HCT116 (cell line): ENCODE results near the gene PPFIBP1. TPM values are rescaled to one million over a fixed set of nuclear protein-coding genes. Genes with fewer than 3 reads are reported as not detected.
A peak's percentile ranks its signal among the peaks of the same experiment; 100 is the strongest.

Experiments
- ATAC-seq: fragments of 200-7000 bp; cut with Tn5 transposase; 2 replicates; pipeline ENCODE4 v1.9.1; 2020; ENCODE audit warnings: mild to moderate bottlenecking, moderate library complexity
- BruUV-seq: library from RNA; stranded (reverse); fragments of 400-500 nt; replicated peaks from 2 replicates; lab custom pipeline; 2021; lab: Mats Ljungman, UMichigan
- CTCF ChIA-PET: fragments of 300-600 bp; sonication (Branson Sonifier 250); formaldehyde crosslinking; loops from one replicate; lab custom pipeline; 2021; ENCODE audit warnings: antibody characterized with exemption; lab: Charles Lee
- POLR2A ChIA-PET: fragments of 300-600, 350-600 bp; sonication (Branson Sonifier 250); formaldehyde crosslinking; loops from one replicate; lab custom pipeline; 2021; ENCODE audit warnings: antibody characterized with exemption; lab: Charles Lee
- RAD21 ChIA-PET, 2 experiments: fragments of 300-600 bp; sonication (Branson Sonifier 250); formaldehyde crosslinking; loops; one replicate each; lab custom pipeline; 2023; ENCODE audit warnings: low total read pairs in 2 of 2; ENCODE audit not compliant: uncharacterized antibody in 2 of 2, unreplicated experiment in 2 of 2, low non-redundant PET in 1 of 2; lab: Charles Lee
- DNase-seq: peaks from one replicate; pipeline ENCODE4 v3.0.0-alpha.2; 2010; ENCODE audit warnings: low read depth, low spot score
- H2AFZ ChIP-seq: fragments of 200-600 bp; shearing (Covaris generic), sonication (generic); 2 replicates; pipeline ENCODE4 v1.6.1; 2017; ENCODE audit warnings: low read depth, mixed run types, mixed read lengths, antibody characterized with exemption, low read length; ENCODE audit not compliant: poor library complexity, severe bottlenecking
- H3K27ac ChIP-seq: 2 replicates; pipeline ENCODE4 v1.5.1; 2012; ENCODE audit warnings: low read depth, low read length
- H3K27me3 ChIP-seq: fragments of 200-600 bp; sonication (generic); 2 replicates; pipeline ENCODE4 v1.6.1; 2016; ENCODE audit warnings: mixed run types, low read length, mixed read lengths; ENCODE audit not compliant: insufficient read depth
- H3K36me3 ChIP-seq, 2 experiments: fragments of 200-500 bp in 1 of 2; fragments of 200-600 bp in 1 of 2; sonication (Bioruptor generic) in 1 of 2; sonication (generic) in 1 of 2; 2 replicates each; pipeline versions ENCODE4 v1.5.1 to v1.6.1; 2014 to 2016; ENCODE audit warnings: low read length in 2 of 2, inconsistent platforms in 1 of 2, mixed read lengths in 1 of 2, mixed run types in 1 of 2; ENCODE audit not compliant: insufficient read depth in 2 of 2, control insufficient read depth in 1 of 2
- H3K4me1 ChIP-seq, 2 experiments: fragments of 200-600 bp in 1 of 2; sonication (generic) in 1 of 2; 2 replicates each; pipeline versions ENCODE4 v1.5.1 to v1.6.1; 2012 to 2017; ENCODE audit warnings: low read length in 2 of 2, inconsistent platforms in 1 of 2, mild to moderate bottlenecking in 1 of 2, mixed read lengths in 1 of 2, mixed run types in 1 of 2, moderate library complexity in 1 of 2; ENCODE audit not compliant: insufficient read depth in 2 of 2, control insufficient read depth in 1 of 2
- H3K4me2 ChIP-seq: fragments of 200-600 bp; sonication (generic); 2 replicates; pipeline ENCODE4 v1.6.1; 2017; ENCODE audit warnings: mixed run types, low read length, mixed read lengths
- H3K4me3 ChIP-seq, 2 experiments: fragments of 200-600 bp in 1 of 2; sonication (generic) in 1 of 2; replicated peaks in 1 of 2; 2 replicates each; pipeline ENCODE4 v1.5.1; 2011 to 2016; ENCODE audit warnings: low read length in 2 of 2, control low read depth in 1 of 2, low read depth in 1 of 2, mild to moderate bottlenecking in 1 of 2, mixed read lengths in 1 of 2, mixed run types in 1 of 2
- H3K79me2 ChIP-seq: fragments of 200-600 bp; sonication (generic); 2 replicates; pipeline ENCODE4 v1.6.1; 2017; ENCODE audit warnings: mild to moderate bottlenecking, mixed run types, low read length, moderate library complexity, mixed read lengths; ENCODE audit not compliant: insufficient read depth
- H3K9ac ChIP-seq: fragments of 200-600 bp; sonication (generic); 2 replicates; pipeline ENCODE4 v1.6.1; 2016; ENCODE audit warnings: low read length, mixed read lengths
- H3K9me2 ChIP-seq: fragments of 200-600 bp; sonication (generic), shearing (Covaris generic); 2 replicates; pipeline ENCODE4 v1.6.1; 2017; ENCODE audit warnings: mixed run types, mild to moderate bottlenecking, moderate library complexity; ENCODE audit not compliant: insufficient read depth
- H3K9me3 ChIP-seq, 2 experiments: fragments of 200-500 bp in 1 of 2; fragments of 200-600 bp in 1 of 2; sonication (Bioruptor generic) in 1 of 2; sonication (generic) in 1 of 2; 2 replicates each; pipeline ENCODE4 v1.6.1; 2014 to 2017; ENCODE audit warnings: low read length in 2 of 2, mixed read lengths in 2 of 2, inconsistent platforms in 1 of 2, low read depth in 1 of 2, mild to moderate bottlenecking in 1 of 2, mixed run types in 1 of 2, moderate library complexity in 1 of 2; ENCODE audit not compliant: control insufficient read depth in 1 of 2, insufficient read depth in 1 of 2
- H4K20me1 ChIP-seq: fragments of 200-600 bp; sonication (generic), shearing (Covaris generic); 2 replicates; pipeline ENCODE4 v1.6.1; 2017; ENCODE audit warnings: mixed run types, mild to moderate bottlenecking, moderate library complexity; ENCODE audit not compliant: insufficient read depth
- ATF3 ChIP-seq: IDR thresholded peaks from 2 replicates; pipeline ENCODE4 v1.6.1; 2012
- CBX3 ChIP-seq: IDR thresholded peaks from 2 replicates; pipeline ENCODE4 v1.6.1; 2012; ENCODE audit warnings: low read depth
- CTCF ChIP-seq, 3 experiments: fragments of 200-600 bp in 1 of 3; sonication (generic) in 1 of 3; IDR thresholded peaks in 2 of 3; conservative IDR thresholded peaks in 1 of 3; 2 replicates each; pipeline ENCODE4 v1.5.1; 2012 to 2017; ENCODE audit warnings: low read depth in 2 of 3, low read length in 2 of 3, antibody characterized with exemption in 1 of 3, borderline replicate concordance in 1 of 3, control low read depth in 1 of 3, mild to moderate bottlenecking in 1 of 3, mixed read lengths in 1 of 3, mixed run types in 1 of 3, moderate library complexity in 1 of 3; ENCODE audit not compliant: insufficient read depth in 1 of 3
- EZH2 ChIP-seq: fragments of 200-600 bp; sonication (generic); IDR thresholded peaks from 2 replicates; pipeline ENCODE4 v1.6.1; 2017; ENCODE audit warnings: antibody characterized with exemption, mixed run types
- JUND ChIP-seq: IDR thresholded peaks from 2 replicates; pipeline ENCODE4 v1.6.1; 2012
- MAX ChIP-seq: IDR thresholded peaks from 2 replicates; pipeline ENCODE4 v1.6.1; 2012
- RAD21 ChIP-seq: IDR thresholded peaks from 2 replicates; pipeline ENCODE4 v1.6.1; 2012; ENCODE audit warnings: low read depth, mild to moderate bottlenecking
- SIN3A ChIP-seq: IDR thresholded peaks from 2 replicates; pipeline ENCODE4 v1.6.1; 2012; ENCODE audit warnings: low read depth
- SP1 ChIP-seq: IDR thresholded peaks from 2 replicates; pipeline ENCODE4 v1.6.1; 2012; ENCODE audit warnings: low read depth
- SRF ChIP-seq: IDR thresholded peaks from 2 replicates; pipeline ENCODE4 v1.6.1; 2012; ENCODE audit warnings: low read depth
- YY1 ChIP-seq: IDR thresholded peaks from 2 replicates; pipeline ENCODE4 v1.6.1; 2011; ENCODE audit warnings: low read length, low read depth, moderate library complexity, mild to moderate bottlenecking; ENCODE audit not compliant: insufficient replicate concordance; ENCODE audit errors: extremely low read depth
- ZBTB33 ChIP-seq: IDR thresholded peaks from 2 replicates; pipeline ENCODE4 v1.6.1; 2011; ENCODE audit warnings: mild to moderate bottlenecking, low read length, moderate library complexity; ENCODE audit not compliant: insufficient replicate concordance; ENCODE audit errors: extremely low read depth
- ZFX ChIP-seq: fragments of 450-650 bp; IDR thresholded peaks from 2 replicates; pipeline ENCODE4 v1.6.1; 2017
- ZNF274 ChIP-seq: fragments of 200-500 bp; sonication (Bioruptor generic); IDR thresholded peaks from 2 replicates; pipeline ENCODE4 v1.6.1; 2014; ENCODE audit warnings: mild to moderate bottlenecking, low read depth, low read length, inconsistent platforms
- intact Hi-C: fragments of 100-400 bp; cut with micrococcal nuclease; formaldehyde crosslinking; loops from 2 replicates; pipeline ENCODE4 v1.10.0; 2022
- total RNA-seq: library from RNA; stranded (reverse); gene quantifications from one replicate; pipeline ENCODE4 v1.2.1, GENCODE V29; 2021; ENCODE audit not compliant: unreplicated experiment

PPFIBP1 gene
- total RNA-seq, 1 experiment from 2014 or later = 102 TPM

GRCh38 chr12:27523305-27523641, 733 bp upstream of the PPFIBP1 start:
- H3K9ac ChIP-seq = peak overlapping the region; percentile 71
- CTCF ChIA-PET = no interaction called here

More at GRCh38 chr12:27523305-27523641, 733 bp upstream of the PPFIBP1 start:
- H2AFZ ChIP-seq = no peak overlapping the region
- TF ChIP-seq SP1 (no peak), SIN3A (no peak), YY1 (no peak), MAX (peak; percentile 71; the same call in 1 of the 2 replicates), JUND (no peak), ZFX (no peak), ATF3 (no peak), ZNF274 (no peak), CBX3 (0 out of 2 replicates have a peak, but pooled peaks have one; percentile 24), ZBTB33 (no peak), RAD21 (no peak), SRF (no peak; the same call in 1 of the 2 replicates), CTCF (IDR thresholded peaks at IDR 0.05 in 2 of 3, conservative IDR thresholded peaks at IDR 0.05 in 1 of 3; ENCODE audit: borderline replicate concordance in 1 of 3, insufficient read depth in 1 of 3, low read depth in 2 of 3, low read length in 2 of 3) (no peak), EZH2 (no peak)
- RAD21 ChIA-PET = no interaction called here
- H3K4me2 ChIP-seq = peak overlapping the region; percentile 79
- H3K27me3 ChIP-seq = no peaks in the 10 kb centered on the region
- DNase-seq (no peak), ATAC-seq (no peak)
- no peaks in the 10 kb centered on the region for H3K36me3 ChIP-seq
- peaks cover 39% of the 10 kb centered on the region for H3K79me2 ChIP-seq
- intact Hi-C loops = no loop called here
- no peaks in the 10 kb centered on the region for H4K20me1 ChIP-seq
- H3K27ac ChIP-seq = peak overlapping the region; percentile 83
- H3K9me2 ChIP-seq = no peaks in the 10 kb centered on the region
- BruUV-seq = no TSS peak
- H3K4me1 ChIP-seq = peaks cover 5 to 22% of the 10 kb centered on the region in 2 experiments
- POLR2A ChIA-PET = interaction anchor here (1.1 to 1.5 kb wide), 5 partner anchors 13 to 111 kb away, joined by 3 to 6 read pairs (median 3); no protein-coding TSS in a partner anchor
- H3K9me3 ChIP-seq = no peaks in the 10 kb centered on the region
- peak overlapping the region; percentile 61 to 86 for H3K4me3 ChIP-seq
